ENCODE data around the gene TRPM4.

The TRPM4 gene

GRCh38 chr19:49149652-49150105 is 7.9 kb upstream of the TRPM4 start:
- peak overlapping the region; percentile 98 to 100 (median 99) for H3K4me3 Mint-ChIP-seq
- TF ChIP-seq, protein P1, sequence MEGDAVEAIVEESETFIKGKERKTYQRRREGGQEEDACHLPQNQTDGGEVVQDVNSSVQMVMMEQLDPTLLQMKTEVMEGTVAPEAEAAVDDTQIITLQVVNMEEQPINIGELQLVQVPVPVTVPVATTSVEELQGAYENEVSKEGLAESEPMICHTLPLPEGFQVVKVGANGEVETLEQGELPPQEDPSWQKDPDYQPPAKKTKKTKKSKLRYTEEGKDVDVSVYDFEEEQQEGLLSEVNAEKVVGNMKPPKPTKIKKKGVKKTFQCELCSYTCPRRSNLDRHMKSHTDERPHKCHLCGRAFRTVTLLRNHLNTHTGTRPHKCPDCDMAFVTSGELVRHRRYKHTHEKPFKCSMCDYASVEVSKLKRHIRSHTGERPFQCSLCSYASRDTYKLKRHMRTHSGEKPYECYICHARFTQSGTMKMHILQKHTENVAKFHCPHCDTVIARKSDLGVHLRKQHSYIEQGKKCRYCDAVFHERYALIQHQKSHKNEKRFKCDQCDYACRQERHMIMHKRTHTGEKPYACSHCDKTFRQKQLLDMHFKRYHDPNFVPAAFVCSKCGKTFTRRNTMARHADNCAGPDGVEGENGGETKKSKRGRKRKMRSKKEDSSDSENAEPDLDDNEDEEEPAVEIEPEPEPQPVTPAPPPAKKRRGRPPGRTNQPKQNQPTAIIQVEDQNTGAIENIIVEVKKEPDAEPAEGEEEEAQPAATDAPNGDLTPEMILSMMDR (IDR thresholded peaks at IDR 0.05; ENCODE audit: unreplicated experiment in 3 of 3), result no peak
- H3K27ac Mint-ChIP-seq, result peak overlapping the region; percentile 97 to 99 (median 98)
- H3K27me3 Mint-ChIP-seq (ENCODE audit: low read depth), result peaks cover 7% of the 10 kb centered on the region
- H3K36me3 Mint-ChIP-seq (ENCODE audit: low read depth), result no peaks in the 10 kb centered on the region
- H3K4me1 Mint-ChIP-seq, result peaks cover 53% of the 10 kb centered on the region
- H3K9me3 Mint-ChIP-seq, result no peaks in the 10 kb centered on the region

DNA sequence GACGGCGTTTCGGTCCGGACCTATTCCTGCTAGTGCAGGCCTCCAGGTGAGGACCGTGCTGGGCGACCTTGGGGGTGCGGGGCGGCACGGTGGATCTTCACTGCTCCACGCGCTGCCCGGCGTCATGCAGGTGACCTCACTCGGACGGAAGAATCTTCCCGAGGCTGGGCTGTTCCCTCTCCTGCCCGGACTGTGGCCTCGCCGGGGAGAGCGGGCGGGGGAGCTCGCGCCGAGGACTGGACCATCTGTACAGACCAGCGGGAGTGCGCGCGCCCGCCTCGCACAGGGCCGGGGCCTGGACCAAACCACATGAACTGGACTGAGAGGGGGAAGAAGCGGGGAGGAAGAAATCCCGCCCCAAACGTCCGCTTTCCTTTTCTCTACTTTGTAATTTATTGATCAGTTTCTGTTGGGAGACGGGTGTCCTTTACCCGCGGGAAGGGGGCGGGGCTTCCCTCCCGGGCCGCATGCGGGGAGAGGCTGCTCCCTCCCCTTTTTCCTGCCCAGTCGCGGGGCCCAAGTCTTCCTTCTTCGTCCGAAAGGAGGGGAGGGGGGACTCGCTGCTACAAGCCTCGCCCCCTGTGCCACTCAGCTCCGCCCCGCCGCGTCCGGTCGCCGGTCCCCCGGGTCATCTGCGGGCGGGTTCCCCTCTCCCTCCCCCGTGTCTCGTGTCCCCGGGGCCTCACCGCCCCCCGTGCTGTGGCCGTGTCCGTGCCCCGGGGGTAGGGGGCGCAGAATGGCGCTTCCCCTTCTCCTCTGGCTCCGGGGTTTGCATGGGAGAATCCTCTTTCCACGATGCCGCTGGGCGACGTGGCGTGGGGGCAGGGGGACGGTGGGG is 7.3 kb upstream of the TRPM4 start:
- peak overlapping the region; percentile 97 to 99 (median 98) for H3K27ac Mint-ChIP-seq
- TF ChIP-seq, protein P1 (IDR thresholded peaks at IDR 0.05; ENCODE audit: unreplicated experiment in 3 of 3), result no peak
- H3K9me3 Mint-ChIP-seq, result no peaks in the 10 kb centered on the region
- no peaks in the 10 kb centered on the region for H3K36me3 Mint-ChIP-seq (ENCODE audit: low read depth)
- peaks cover 56% of the 10 kb centered on the region for H3K4me1 Mint-ChIP-seq
- peaks cover 10% of the 10 kb centered on the region for H3K27me3 Mint-ChIP-seq (ENCODE audit: low read depth)
- peak overlapping the region; percentile 98 to 100 (median 99) for H3K4me3 Mint-ChIP-seq

DNA sequence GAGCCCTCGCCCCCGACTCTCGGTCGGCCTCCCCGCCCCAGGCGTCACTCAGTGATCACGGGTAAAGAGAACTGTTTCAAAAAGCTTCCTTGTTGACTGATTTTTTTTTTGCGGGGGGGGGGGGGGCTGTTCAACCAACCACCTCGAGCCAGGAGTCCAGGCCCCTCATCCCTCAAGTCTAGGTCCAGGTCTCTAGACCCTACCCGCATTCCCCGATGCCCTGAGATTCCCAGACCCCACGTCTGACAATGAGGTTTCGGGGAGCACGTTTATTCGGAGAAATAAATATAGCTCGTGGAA is 6.7 kb upstream of the TRPM4 start:
- Mint-ChIP-seq H3K27ac (peak overlapping the region in 1 of 3 experiments; percentile 95), H3K9me3 (no peaks in the 10 kb centered on the region), H3K4me1 (peaks cover 56% of the 10 kb centered on the region), H3K36me3 (ENCODE audit: low read depth) (no peaks in the 10 kb centered on the region), H3K27me3 (ENCODE audit: low read depth) (peaks cover 14% of the 10 kb centered on the region), H3K4me3 (peak overlapping the region; percentile 98 to 100 (median 99))
- TF ChIP-seq, protein P1 (IDR thresholded peaks at IDR 0.05; ENCODE audit: unreplicated experiment in 3 of 3), result no peak

DNA sequence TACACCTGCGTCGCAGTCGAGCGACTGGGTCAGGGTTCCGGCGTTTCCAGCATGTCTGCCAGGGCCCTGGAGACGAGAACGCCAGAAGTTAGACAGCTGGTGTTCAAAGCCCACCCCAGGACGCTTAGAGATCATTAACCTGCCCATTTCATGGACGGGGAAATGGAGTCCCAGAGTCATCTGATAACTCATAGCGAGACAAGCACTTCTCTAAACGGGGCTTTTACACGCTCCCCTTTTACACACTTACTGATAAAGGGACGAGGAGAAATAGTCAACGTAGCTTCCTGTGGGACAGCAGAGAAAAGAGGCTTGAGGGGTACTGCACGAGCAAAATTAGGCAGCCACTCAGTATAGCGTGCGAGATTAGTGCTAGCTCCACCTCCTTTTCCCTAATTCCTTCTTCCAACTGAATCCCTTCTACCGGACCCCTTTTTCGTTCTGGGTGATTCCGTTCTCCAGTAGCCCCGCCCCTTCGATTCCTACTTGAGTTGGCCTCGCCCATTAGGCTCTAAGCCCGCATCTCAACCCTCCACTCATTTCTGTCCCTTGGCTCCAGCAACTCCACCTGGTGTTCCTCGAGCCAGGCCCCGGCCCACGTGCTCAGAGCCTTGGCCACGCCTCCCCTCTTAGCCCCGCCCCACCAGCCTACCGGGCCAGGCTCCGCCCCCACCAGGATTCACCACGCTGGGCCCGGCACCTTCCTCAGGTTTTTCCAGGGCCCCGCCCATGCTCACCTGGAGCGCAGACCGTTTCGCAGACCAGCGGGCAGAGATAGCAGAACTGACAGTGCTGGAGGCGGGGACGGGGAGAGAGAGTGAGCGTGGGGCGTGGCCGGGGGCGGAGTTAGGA is 6.1 kb upstream of the TRPM4 start:
- no peaks in the 10 kb centered on the region for H3K9me3 Mint-ChIP-seq
- peaks cover 56% of the 10 kb centered on the region for H3K4me1 Mint-ChIP-seq
- H3K4me3 Mint-ChIP-seq, result peak overlapping the region; percentile 98 to 100 (median 99)
- H3K27ac Mint-ChIP-seq, result peak overlapping the region; percentile 69 to 95 (median 90)
- H3K36me3 Mint-ChIP-seq (ENCODE audit: low read depth), result no peaks in the 10 kb centered on the region
- TF ChIP-seq, protein P1 (IDR thresholded peaks at IDR 0.05; ENCODE audit: unreplicated experiment in 3 of 3), result no peak
- H3K27me3 Mint-ChIP-seq (ENCODE audit: low read depth), result peaks cover 15% of the 10 kb centered on the region

DNA sequence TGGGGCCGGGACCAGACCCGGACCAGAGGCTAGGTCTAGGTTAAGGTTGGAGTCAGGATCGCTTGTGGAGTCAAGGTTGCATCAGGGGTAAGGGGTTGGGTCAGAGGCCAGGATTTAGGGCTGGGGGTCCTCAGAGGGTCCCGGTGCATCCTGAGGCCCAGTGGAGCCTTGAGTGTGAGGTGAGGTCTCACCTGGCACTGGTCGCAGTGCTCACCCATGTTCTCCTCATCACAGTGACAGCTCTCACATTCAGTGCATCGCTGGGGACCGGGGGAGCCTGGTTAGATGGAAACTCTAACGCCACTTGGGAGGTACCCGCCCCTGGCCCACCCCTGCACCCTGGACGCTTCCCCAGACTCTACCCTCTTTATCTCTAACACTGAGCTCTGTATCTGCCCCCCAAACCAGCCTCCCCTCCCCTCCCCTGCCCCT is 5.5 kb upstream of the TRPM4 start:
- H3K4me3 Mint-ChIP-seq, result peak overlapping the region; percentile 98 to 100 (median 99)

More for the DNA sequence above, 5.5 kb upstream of the TRPM4 start:
- Mint-ChIP-seq H3K9me3 (no peaks in the 10 kb centered on the region), H3K27ac (peak overlapping the region in 2 of 3 experiments; percentile 90 to 95), H3K27me3 (ENCODE audit: low read depth) (peaks cover 15% of the 10 kb centered on the region), H3K36me3 (ENCODE audit: low read depth) (no peaks in the 10 kb centered on the region), H3K4me1 (peaks cover 50% of the 10 kb centered on the region)
- TF ChIP-seq, protein P1 (IDR thresholded peaks at IDR 0.05; ENCODE audit: unreplicated experiment in 3 of 3), result no peak
